GM18951 (cell line): ENCODE results near the gene CADPS.

Experiments used
- POLR2A ChIP-seq: IDR thresholded peaks from 4 replicates; pipeline ENCODE4 v1.6.1; 2011; ENCODE audit warnings: mild to moderate bottlenecking; ENCODE audit not compliant: insufficient read length, insufficient read depth; ENCODE audit errors: extremely low read depth
- in situ Hi-C: fragments of 300-500 bp; cut with MboI; formaldehyde crosslinking; loops from one replicate; pipeline ENCODE4 v1.12.0; 2022; ENCODE audit warnings: low sequenced_read_pairs, mixed read lengths, inconsistent platforms; ENCODE audit not compliant: unreplicated experiment

CADPS gene

DNA sequence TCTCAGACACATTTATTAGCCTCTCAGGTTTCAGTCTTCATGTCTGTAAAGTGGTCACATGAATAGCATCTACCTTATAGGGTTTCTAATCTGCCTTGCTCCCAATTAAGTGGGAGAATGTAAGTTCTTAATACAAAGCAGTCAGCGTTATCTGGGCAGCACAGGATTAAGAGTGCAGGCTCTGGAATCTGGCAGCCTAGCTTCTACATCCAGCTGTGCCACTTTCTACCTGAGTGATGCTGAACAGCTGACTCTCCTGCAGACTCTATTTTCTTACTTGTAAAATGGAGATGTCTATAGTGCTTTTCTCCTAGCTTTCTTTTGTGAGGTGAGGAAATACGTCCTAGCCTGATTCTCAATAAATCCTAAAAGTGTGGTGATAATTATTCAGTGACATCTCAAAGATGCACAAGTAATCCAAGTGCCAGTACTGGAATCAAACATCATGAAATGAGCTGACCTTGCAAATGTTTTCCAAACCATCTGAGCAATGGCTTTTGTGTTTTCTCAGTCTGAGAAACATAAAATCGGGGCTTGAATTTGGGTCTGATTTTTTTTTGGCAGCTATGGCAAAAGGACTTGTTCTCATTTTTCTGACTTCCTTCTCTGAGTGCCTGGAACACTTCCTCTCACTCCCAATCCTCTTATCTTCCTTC, 269.7 kb downstream of the CADPS start:
- TF ChIP-seq POLR2A, result no peak
- in situ Hi-C loops, result no loop called here

DNA sequence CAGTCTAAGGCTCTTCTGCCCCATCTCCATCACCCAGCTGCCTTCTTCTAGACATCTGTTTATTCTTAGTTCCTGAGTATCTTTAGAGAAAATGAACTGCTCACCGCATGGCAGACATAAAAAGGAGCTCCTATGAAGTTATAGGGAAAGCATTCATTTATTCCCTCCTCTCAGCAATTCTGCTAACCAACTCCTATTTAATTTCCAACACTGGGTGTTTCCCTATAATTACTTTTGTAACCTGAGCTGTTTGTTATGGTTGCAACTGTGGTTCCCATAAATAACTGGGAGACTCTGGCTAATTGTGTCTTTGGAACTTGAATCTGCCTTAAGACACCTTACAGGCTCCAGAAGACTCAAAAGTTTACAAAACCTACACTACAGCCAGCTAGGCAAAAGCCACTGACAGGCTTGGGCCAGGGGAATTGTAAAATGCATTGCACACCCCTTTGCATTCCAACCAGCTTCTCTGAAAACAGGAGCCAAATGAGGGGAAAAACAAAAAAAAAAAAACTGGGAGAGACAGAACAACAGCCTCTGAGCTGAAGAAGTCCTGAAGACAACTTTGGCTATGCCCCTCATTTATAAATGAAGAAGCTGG, 270.4 kb downstream of the CADPS start:
- in situ Hi-C loops, result no loop called here
- no peak for TF ChIP-seq POLR2A

DNA sequence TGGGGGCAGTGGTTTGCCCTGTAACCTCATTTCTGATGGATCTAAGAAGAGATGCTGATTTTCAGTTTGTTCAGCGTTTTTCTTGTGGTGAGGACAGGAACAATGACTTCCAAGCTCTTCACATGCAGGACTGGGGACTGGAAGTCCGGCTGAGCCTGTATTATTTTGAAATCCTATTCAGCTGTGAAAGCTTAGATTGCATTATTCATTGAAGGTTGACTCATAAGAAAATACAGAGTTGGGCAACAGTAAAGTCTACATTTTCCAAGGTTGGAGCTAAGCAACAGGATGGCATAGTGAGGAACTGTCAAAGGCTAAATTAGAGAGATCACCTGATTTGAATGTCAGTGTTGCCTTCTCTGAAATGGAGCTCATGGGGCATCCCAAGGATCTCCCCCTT, 270.9 kb downstream of the CADPS start:
- in situ Hi-C loops, result no loop called here
- TF ChIP-seq POLR2A, result no peak

DNA sequence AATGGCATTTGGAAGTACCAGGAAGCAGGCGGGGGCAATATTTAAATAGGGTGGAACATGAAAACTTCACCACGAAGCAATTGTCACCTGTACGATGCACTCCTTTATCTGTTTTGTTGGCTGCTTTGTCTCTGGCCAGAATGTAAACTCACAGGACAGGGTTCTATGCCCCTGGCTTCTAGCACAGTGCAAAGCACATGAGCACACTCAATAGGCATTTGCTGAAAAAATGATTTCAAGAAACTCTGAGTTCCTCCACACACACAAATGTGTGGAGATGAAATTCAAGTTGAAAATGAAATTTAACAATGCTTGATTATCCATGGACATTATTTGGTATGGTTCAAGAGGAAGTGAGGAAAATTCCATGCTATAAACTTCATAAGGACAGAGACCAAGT, 272.2 kb downstream of the CADPS start:
- TF ChIP-seq POLR2A, result no peak

DNA sequence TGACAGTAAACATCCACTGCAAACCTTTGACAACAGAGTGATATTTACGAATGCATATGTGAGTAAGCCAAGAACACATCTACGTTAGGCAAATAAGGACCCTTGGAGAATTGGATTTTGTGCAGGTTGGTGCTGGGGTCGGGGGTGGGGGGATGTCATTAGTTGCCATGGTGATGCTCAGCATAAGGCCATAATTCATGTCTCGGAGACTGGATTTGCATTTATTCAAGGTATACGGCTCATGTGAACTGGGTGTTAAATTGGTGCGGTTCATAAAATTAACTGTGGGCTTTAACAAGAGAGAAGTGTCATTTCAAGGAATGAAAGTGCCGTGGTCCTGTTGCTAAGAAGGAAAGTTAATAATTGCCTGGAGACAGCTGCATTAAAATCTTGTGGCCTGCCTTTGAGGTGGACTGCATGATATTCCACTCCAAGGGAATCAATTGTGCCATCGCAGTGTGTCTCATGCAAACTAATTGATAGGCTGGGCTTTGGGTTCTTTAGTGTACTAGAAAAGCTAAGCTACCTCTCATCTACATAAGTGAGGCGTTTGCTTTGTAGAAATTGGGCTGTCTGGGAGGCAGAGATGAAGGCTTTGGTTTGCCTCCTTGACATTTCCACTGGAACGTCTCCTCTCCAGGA, 273.0 kb downstream of the CADPS start:
- in situ Hi-C loops, result no loop called here
- no peak for TF ChIP-seq POLR2A

More for the DNA sequence above, 272.2 kb downstream of the CADPS start:
- in situ Hi-C loops, result no loop called here

DNA sequence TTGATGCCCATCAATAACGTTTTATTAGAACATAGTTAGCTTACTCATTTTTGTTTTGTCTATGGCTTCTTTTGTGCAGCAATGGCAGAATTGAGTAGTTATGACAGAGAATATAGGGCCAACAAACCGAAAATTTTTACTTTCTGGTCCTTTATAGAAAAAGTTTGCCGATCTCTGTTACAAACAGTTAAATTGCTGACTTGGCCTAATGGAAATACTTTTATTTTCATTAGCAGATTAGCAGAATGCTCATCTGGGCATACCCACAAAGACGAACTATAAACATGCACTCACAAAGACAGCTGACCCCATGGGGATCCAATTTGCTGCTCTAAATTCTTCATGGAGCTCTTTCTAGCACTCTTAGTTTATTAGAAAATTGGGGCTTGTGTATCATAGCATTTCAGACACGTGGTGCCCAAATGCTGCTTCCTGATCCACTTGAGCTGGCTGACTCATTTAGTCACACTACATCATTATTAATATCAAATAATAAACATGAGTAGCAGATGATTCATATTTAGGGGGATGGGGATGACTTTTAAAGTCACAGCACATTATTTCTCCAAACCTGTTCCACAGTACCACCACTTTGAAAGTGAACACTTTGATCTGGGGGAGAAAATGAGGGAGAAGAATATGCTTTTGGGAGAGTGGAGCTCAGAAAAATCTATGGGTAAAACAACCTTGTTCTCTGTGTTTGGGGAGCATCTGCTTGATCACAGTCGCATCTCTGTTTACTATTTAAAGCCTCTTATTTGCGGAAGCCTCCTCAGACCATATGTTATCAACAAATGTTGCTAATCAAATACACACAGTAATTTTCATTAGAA, 273.8 kb downstream of the CADPS start:
- in situ Hi-C loops, result no loop called here
- TF ChIP-seq POLR2A, result no peak

DNA sequence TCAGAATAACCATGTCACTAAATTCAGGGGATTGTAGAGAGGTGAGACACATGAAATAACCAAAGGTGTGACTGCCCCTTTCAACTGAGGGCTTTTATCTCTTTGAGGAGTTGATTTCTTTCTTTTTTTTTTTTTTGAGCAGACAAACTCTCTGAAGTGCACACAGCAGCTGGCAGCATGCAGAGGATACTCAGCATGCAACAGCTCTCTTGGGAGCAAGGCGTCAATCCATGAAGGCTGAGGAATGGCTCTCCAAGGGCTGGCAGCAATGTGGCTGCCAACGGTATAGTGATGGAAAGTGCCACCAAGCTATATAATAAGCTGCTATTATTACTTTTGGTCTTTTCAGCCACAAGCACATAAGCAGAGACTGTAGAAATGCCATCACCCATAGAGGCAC, 275.2 kb downstream of the CADPS start:
- in situ Hi-C loops, result no loop called here
- TF ChIP-seq POLR2A, result no peak

DNA sequence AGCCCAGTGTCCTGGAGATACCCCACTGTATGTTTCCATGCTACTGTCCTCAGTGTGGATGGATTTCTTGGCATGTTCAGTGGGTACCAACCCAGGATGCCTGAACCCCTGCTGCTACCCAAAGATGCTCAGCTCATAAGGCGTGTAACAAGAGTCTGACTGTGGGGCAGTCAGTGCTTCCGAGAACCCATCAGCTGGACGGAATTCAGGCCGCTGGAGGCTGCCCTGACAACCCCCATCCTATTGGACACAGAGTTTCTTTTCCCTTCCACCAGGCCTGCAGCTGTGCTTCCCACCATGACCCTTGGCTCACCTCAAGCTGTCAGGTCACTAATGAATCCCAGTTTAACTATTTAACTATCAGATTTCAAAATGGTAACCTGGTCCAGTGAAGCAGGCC, 277.7 kb downstream of the CADPS start:
- TF ChIP-seq POLR2A, result no peak
- in situ Hi-C loops, result no loop called here

DNA sequence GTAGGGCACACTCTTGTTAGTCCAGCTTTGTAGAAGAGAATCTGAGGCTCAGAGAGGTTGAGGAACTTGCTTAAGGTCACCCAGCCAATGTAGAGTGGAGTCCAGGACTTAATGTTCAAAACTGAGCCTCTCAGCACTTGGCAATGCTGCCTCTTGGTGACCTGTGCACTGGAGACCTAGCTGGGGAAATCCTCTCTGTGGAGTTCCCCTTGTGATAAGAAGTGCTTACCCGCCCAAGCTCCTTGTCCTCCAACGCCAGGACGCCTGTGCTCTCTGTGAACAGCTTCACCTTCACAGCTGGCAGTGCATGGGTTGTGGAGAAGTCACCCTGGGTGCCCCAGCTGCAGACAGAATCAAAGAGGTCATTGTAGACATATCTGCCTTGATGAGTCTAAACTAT, 282.8 kb downstream of the CADPS start:
- TF ChIP-seq POLR2A, result no peak
- in situ Hi-C loops, result no loop called here

DNA sequence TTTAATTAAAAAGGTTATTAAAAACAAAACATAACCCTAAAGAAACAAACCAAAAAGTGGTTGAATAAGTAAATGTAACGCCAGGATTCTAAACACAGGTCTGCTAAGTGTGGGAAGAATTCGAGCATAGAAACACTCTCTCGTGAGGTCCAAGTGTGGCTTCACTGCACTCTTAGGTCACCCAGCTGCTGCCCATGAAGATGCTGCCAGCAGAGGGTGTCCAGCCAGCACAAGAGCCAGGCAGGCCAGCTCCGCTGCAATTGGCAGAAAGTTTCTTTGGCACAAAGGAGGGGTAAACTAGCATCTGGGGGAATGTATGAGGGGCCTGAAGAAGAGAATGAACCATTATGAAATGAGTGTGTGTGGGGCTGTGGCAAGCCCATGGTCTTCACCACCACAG, 286.1 kb downstream of the CADPS start:
- in situ Hi-C loops, result no loop called here
- no peak for TF ChIP-seq POLR2A

DNA sequence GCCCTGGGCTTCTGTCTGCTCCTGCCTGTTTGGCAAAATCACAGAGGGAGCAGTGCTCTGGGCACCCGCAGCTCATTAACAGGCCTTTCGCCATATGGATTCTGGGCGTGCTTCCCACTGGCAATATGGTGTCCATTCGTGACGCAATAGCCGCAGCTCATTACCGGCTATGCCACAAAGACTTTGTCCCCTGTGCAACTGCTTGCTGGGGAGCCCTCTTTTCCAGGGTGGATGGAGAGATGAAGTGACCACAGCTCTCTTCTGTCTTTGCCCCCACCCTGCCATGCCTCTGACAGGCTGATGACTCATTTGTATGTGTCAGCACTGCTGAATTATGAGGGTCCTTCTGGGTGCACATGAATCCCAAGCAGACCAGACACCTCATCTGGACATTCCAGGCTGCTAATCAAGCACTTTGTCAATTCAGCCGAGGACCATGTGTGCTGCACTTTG, 287.6 kb downstream of the CADPS start:
- in situ Hi-C loops, result no loop called here
- no peak for TF ChIP-seq POLR2A

DNA sequence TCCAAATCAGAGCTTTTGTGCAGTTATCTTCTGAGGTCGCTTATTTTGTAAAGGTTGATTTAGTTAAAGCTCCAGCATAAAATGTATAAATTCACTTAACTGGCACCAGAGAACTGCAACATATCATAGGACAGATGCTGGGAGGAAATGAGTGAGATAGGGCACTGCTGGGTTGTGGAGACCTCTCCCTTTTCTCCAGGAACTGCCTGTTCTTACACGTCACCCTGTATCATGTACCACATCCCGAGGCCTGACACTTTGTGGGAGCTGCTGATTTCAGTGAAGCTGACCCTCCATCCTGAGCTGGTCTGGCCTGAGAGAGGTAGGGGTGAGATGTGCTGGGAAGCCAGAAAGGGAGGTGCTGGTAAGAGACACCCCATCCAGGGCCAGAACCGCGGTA, 288.0 kb downstream of the CADPS start:
- TF ChIP-seq POLR2A, result no peak
- in situ Hi-C loops, result no loop called here

DNA sequence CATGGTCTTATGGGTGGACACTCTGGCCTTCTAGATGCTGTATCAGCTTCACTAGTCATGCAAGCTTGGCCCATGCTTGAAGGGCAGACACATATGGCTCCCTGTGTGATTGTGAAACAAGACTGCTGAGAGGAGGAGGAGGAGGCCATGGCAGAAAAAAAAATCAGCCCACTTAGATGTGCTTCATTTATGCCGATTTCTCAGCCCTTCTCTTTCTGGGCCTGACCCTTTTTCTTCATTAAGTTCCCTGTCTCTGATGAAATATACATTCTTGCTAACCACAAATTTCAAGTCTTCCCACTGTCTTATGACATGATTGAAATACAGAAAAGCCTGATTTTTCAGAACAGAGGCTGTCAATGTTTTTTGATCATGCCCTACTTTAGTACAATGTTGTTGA, 288.9 kb downstream of the CADPS start:
- in situ Hi-C loops, result no loop called here
- no peak for TF ChIP-seq POLR2A
